ENCODE measurements around the gene PRR18.

DNA sequence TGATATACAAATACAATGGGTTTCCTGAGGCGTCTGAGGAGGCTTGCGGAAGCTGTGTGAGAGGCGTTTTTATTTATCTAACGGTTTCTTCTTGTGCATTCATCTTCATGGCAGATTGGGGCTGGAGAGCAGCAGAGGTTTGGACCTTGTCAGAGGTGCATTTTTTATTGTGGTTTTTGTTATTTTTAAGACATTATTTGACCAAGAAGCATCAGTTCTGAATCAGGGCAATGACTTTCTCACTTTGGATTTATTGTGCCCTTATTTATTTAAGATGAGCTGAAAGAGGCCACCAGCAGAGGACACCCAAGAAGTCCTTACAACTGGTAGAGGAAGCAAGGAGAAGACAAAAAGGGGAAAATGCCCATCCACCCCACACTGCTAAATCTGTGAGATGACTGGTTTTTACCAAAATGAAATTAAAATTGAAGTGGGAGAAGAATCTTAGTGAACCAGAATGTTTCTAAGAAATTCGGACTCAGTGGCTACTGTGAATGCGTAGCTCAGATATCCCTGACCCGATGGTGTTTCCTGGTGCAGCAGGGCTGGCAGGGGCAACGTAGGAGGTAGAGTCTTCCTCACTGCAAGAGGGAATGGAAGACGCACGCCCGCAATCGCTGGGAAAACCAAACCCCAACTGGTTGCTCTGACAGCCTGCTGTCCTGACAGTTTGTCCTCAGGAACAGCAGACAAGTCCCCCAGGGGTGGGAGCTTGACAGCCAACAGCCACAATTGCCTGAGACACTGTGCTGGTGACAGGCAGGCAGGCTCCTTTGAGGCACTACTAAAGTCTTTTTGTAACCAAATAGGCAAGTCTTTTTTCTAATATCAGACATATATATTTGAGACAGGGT, 14.2 kb downstream of the PRR18 start:
- TF ChIP-seq, protein P1, sequence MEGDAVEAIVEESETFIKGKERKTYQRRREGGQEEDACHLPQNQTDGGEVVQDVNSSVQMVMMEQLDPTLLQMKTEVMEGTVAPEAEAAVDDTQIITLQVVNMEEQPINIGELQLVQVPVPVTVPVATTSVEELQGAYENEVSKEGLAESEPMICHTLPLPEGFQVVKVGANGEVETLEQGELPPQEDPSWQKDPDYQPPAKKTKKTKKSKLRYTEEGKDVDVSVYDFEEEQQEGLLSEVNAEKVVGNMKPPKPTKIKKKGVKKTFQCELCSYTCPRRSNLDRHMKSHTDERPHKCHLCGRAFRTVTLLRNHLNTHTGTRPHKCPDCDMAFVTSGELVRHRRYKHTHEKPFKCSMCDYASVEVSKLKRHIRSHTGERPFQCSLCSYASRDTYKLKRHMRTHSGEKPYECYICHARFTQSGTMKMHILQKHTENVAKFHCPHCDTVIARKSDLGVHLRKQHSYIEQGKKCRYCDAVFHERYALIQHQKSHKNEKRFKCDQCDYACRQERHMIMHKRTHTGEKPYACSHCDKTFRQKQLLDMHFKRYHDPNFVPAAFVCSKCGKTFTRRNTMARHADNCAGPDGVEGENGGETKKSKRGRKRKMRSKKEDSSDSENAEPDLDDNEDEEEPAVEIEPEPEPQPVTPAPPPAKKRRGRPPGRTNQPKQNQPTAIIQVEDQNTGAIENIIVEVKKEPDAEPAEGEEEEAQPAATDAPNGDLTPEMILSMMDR (IDR thresholded peaks at IDR 0.05; ENCODE audit: low read depth, low read length) = no peak
- TF ChIP-seq POLR2A (IDR thresholded peaks at IDR 0.05; ENCODE audit: extremely low read depth, insufficient read length) = no peak
- TF ChIP-seq, protein P2, sequence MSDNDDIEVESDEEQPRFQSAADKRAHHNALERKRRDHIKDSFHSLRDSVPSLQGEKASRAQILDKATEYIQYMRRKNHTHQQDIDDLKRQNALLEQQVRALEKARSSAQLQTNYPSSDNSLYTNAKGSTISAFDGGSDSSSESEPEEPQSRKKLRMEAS (IDR thresholded peaks at IDR 0.05; ENCODE audit: low read depth, low read length) = no peak
- TF ChIP-seq MYC (IDR thresholded peaks at IDR 0.05; ENCODE audit: low read depth, low read length) = no peak

Measured in NB4 (cell line).